GM19238 (cell line): ENCODE data around the gene CPA5.

Source experiments
- DNase-seq: peaks from one replicate; pipeline ENCODE4 v3.0.0; 2011; ENCODE audit warnings: low spot score; ENCODE audit not compliant: insufficient read length

CPA5 gene

GRCh38 chr7:130332259-130333053 is 12.2 kb upstream of the CPA5 start:
- no peak for DNase-seq

GRCh38 chr7:130333832-130334231 is 10.8 kb upstream of the CPA5 start:
- no peak for DNase-seq

GRCh38 chr7:130334274-130334673 is 10.3 kb upstream of the CPA5 start:
- DNase-seq, result no peak

GRCh38 chr7:130337410-130337971 is 7.1 kb upstream of the CPA5 start:
- no peak for DNase-seq

- no peak for DNase-seq
These were observed 6.4 kb upstream of the CPA5 start for GRCh38 chr7:130338233-130338632.

- DNase-seq, result no peak
These were observed 2.7 kb upstream of the CPA5 start for GRCh38 chr7:130341882-130342281.

DNA sequence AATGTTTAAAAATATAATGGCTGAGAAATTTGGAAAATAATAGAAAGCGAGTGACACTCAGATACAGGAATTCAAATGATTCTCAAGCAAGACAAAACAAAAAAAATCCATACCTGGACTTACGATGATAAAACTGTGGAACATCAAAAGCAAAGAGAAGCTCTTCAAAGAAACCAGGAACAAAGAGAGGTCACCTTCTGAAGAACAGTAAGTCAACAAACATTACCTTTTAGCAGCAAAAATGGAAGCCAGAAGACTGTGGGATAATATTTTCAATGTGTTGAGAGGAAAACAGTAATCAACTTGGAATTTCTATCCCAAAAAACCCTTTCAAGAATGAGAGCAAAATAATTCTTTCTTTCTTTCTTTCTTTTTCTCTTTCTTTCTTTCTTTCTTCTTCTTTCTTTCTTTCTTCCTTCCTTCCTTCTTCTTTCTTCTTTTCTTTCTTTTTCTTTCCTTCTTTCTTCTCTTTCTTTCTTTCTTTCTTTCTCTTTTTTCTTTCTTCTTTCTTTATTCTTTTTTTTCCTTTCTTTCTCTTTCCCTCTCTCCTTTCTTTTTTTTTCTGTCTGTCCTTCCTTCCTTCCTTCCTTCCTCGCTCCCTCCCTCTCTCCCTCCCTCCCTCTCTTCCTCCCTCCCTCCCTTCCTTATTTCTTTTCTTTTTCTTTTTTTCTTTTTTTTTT is 1.8 kb upstream of the CPA5 start:
- DNase-seq, result no peak

- DNase-seq, result no peak
These were observed 520 bp downstream of the CPA5 start for GRCh38 chr7:130345136-130345535.

DNA sequence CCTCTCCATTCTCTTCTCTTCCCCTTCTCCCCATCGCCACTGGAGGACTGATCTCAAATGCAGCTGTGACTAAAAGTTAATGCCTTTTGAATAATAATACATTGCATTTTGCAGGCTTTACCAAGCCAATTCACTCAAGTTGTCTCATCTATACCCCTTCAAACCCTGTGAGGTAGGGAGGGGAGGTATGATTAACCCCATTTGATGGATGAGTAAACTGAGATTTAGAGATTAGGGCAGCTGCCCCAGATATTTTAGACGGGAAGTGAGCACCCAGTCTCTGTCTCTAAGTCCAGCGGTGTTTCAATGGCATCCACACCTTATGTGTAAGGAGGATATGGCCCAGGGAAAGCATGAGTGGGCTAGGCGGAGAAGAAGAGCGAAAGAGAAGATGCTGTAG is 1.1 kb downstream of the CPA5 start:
- no peak for DNase-seq

GRCh38 chr7:130346177-130346905 is 1.7 kb downstream of the CPA5 start:
- DNase-seq, result no peak

- no peak for DNase-seq
These were observed 2.3 kb downstream of the CPA5 start for GRCh38 chr7:130346941-130347340.

DNA sequence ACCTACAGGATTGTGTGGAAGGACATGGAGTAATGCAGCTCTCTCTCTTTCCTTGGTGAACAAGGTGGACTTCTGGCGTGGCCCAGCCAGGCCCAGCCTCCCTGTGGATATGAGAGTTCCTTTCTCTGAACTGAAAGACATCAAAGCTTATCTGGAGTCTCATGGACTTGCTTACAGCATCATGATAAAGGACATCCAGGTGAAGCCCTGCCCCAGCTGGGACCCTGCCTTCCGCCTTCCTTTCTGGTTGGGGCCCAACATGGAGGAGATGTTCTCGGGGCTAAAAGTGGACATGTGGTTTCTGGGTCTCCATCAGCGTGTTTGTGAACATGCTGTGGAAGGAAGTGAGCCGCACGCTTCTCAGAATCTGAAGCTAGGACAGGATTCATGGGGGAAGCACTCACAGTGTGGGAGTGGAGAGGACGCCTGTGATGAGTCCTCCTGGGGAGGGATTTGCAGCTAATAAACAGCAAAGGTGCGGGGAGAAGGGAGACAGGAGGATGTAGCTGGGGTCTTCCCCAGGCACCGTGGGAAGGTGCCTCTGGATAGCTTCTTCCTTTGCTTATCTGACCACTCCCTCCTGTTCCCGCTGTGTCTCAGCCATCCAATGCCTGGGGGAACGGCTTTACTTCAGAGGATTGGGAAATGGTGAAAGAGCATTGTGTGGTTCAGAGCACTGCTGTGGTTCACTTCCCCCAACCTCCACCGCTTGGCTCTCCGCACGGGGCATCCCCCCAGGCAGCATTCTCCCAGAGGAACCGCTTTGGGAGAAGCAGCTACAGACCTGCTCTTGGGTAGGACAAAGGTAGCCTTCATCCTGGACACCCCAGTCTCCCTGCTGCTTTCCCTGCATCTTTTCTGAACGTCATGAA is 5.5 kb downstream of the CPA5 start:
- no peak for DNase-seq

- no peak for DNase-seq
These were observed 6.6 kb downstream of the CPA5 start for GRCh38 chr7:130350945-130351790.

- DNase-seq, result no peak
These were observed 7.1 kb downstream of the CPA5 start for GRCh38 chr7:130351791-130352090.

- no peak for DNase-seq
These were observed 7.8 kb downstream of the CPA5 start for GRCh38 chr7:130352194-130353074.

GRCh38 chr7:130353196-130353595 is 8.6 kb downstream of the CPA5 start:
- DNase-seq, result no peak

DNA sequence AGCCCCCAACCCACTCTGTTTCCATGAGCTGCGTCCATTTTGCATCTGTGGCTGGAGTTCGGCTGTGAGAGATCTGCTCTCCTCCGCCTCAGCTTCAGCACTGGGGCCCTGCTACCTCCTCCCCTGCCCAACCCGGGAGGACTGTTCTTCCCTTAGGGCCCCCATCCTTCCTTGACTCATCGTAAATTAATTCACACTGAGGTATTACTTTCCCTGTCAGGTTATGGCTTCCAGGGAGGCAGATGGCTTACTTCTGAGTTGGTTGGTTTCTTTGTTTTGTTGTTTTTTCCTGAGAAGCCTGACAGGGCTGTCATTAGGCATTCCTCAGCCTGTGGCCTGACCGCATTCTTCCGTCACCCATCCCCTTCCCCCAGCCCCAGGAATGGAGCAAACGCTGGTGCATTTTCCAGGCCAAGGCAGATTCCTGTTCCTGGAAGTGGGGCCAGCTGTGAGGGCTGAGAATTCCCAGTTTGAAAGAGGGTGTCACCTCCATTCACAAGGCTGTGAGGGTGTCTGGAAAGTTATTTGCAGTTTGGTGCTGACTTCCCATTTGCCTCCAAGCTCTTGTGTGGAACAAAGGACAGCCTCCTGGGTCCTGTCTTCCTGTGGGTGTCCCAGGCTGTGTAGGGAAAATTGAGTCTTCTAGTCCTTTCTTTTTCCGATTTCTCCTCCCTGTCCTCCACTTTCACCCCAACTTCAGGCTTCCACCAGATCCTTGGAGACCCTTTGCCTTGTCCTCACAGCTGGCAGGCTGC is 11.7 kb downstream of the CPA5 start:
- no peak for DNase-seq

GRCh38 chr7:130356876-130357611 is 12.4 kb downstream of the CPA5 start:
- no peak for DNase-seq
